ENCODE results near the gene TUBG2. TPM values are rescaled to one million over a fixed set of nuclear protein-coding genes. Genes with fewer than 3 reads are reported as not detected.
A peak's percentile ranks its signal among the peaks of the same experiment; 100 is the strongest.

The TUBG2 gene
- total and polyA plus RNA-seq, 10 of the 15 experiments (the other 5 are each of a cell fraction or from before 2014, with no cell fraction given), result 1.2 to 12.5 (median 8.9) TPM

GRCh38 chr17:42618442-42619150, 40.5 kb upstream of the TUBG2 start:
- ChIA-PET POLR2A (interaction anchor here (0.6 to 4.9 kb wide), 18 partner anchors 10 to 140 kb away, joined by 3 to 93 read pairs (median 8); partner anchors contain the start of genes CCR10, PLEKHH3, PSMC3IP and RETREG3), SMC1A (ENCODE audit: uncharacterized antibody, unreplicated experiment) (interaction anchor here (0.7 to 7.7 kb wide), 19 partner anchors 9 to 190 kb away, joined by 3 to 96 read pairs (median 5); partner anchors contain the start of genes CCR10, PLEKHH3, PSMC3IP and RETREG3), CTCF (interaction anchor here (0.6 to 8.5 kb wide), 16 partner anchors 10 to 206 kb away, joined by 3 to 134 read pairs (median 5); partner anchors contain the start of genes BECN1, CCR10, PLEKHH3 and PSMC3IP), RAD21 (ENCODE audit: unreplicated experiment) (interaction anchor here (0.7 to 6.2 kb wide), 22 partner anchors 9 to 206 kb away, joined by 3 to 55 read pairs (median 6); partner anchors contain the start of genes BECN1, PLEKHH3, PSMC3IP and RAMP2)
- no peaks in the 10 kb centered on the region for H3K9me3 ChIP-seq (replicated peaks; ENCODE audit: control insufficient read depth, insufficient read depth, low read length)
- H3K27ac ChIP-seq (ENCODE audit: control insufficient read depth, insufficient read depth), result peak overlapping the region; percentile 91
- H3K4me1 ChIP-seq (ENCODE audit: control insufficient read depth, insufficient read depth, low read length), result peaks cover 33% of the 10 kb centered on the region
- H3K4me2 ChIP-seq (ENCODE audit: control insufficient read depth, insufficient read depth), result peak overlapping the region; percentile 96
- H3K9ac ChIP-seq (ENCODE audit: control insufficient read depth, insufficient read depth, low read length), result peak overlapping the region; percentile 65
- in situ Hi-C loops (cut with MboI) (loop anchor here (25.0 kb wide), 1 partner anchor 594 kb away; the partner anchor contains the start of gene TMEM106A), intact Hi-C loops (cut with micrococcal nuclease; ENCODE audit: unreplicated experiment) (loop anchor here (1.0 to 2.0 kb wide), 3 partner anchors 38 to 60 kb away; no protein-coding TSS in a partner anchor)
- peak; percentile 95 for FAIRE-seq
- H3K79me2 ChIP-seq (ENCODE audit: control insufficient read depth, insufficient read depth, low read length), result no peaks in the 10 kb centered on the region; the same call in 1 of the 2 replicates
- ATAC-seq, result peak; percentile 86
- H4K20me1 ChIP-seq (ENCODE audit: control insufficient read depth, insufficient read depth), result no peaks in the 10 kb centered on the region
- DNase-seq (ENCODE audit: low read depth, low spot score), result peak; percentile 93
- no peaks in the 10 kb centered on the region for H3K27me3 ChIP-seq (replicated peaks in 1 of 2; ENCODE audit: control insufficient read depth in 2 of 2, insufficient read depth in 2 of 2, low read length in 1 of 2)
- H3K4me3 ChIP-seq, result peak overlapping the region; percentile 58
- 1% methylated on average over 9 of the region's 9 CpGs for WGBS (ENCODE audit: insufficient coverage, insufficient replicate concordance, low lambda C conversion rate, missing lambda C conversion rate)
- BruUV-seq (replicated peaks), result no TSS peak
- peak overlapping the region; percentile 5 for H2AFZ ChIP-seq (ENCODE audit: control insufficient read depth, low read depth, low read length)
- peaks cover 7 to 9% of the 10 kb centered on the region in 2 experiments for H3K36me3 ChIP-seq (ENCODE audit: control insufficient read depth in 2 of 2, insufficient read depth in 2 of 2, low read length in 1 of 2)
- no peak for TF ChIP-seq ZNF24 (IDR thresholded peaks at IDR 0.05)
- no peak for TF ChIP-seq ZBTB11 (CRISPR knock-in tag; IDR thresholded peaks at IDR 0.05)
- TF ChIP-seq CBFB (IDR thresholded peaks at IDR 0.05; ENCODE audit: low read depth), result peak; percentile 83
- no peak for TF ChIP-seq STAT1 (conservative IDR thresholded peaks at IDR 0.05)
- peak; percentile 78; the same call in 1 of the 2 replicates for TF ChIP-seq RCOR1 (conservative IDR thresholded peaks at IDR 0.05; ENCODE audit: low read depth, low read length)
- TF ChIP-seq YBX1 (IDR thresholded peaks at IDR 0.05), result no peak
- no peak for TF ChIP-seq NFYB (IDR thresholded peaks at IDR 0.05; ENCODE audit: insufficient read depth, low read depth, low read length)
- TF ChIP-seq ZNF217 (IDR thresholded peaks at IDR 0.05), result 0 out of 2 replicates have a peak, but pooled peaks have one; percentile 25
- no peak for TF ChIP-seq NFYA (IDR thresholded peaks at IDR 0.05; ENCODE audit: borderline replicate concordance, low read depth, low read length)
- no peak for TF ChIP-seq ZNF274 (IDR thresholded peaks at IDR 0.05; ENCODE audit: insufficient read depth, insufficient read length)
- TF ChIP-seq BMI1 (IDR thresholded peaks at IDR 0.05; ENCODE audit: borderline replicate concordance), result no peak; the same call in 1 of the 2 replicates
- TF ChIP-seq CHD4 (IDR thresholded peaks at IDR 0.05), result no peak
- TF ChIP-seq ATF3 (IDR thresholded peaks at IDR 0.05; ENCODE audit: borderline replicate concordance, extremely low read depth, low read depth, low read length), result no peak
- peak; percentile 45; the same call in 1 of the 2 replicates for TF ChIP-seq NKRF (conservative IDR thresholded peaks at IDR 0.05)
- TF ChIP-seq BHLHE40 (IDR thresholded peaks at IDR 0.05; ENCODE audit: borderline replicate concordance in 1 of 2, low read depth in 2 of 2, low read length in 1 of 2), result peak; percentile 91 to 93
- peak; percentile 94 for TF ChIP-seq NR2F1 (conservative IDR thresholded peaks at IDR 0.05)
- no peak for TF ChIP-seq HDAC2 (IDR thresholded peaks at IDR 0.05)
- peak; percentile 43; the same call in 1 of the 2 replicates for TF ChIP-seq YY1 (IDR thresholded peaks at IDR 0.05; ENCODE audit: low read depth, low read length)
